Measurements from ENCODE around the gene PUS1.

DNA sequence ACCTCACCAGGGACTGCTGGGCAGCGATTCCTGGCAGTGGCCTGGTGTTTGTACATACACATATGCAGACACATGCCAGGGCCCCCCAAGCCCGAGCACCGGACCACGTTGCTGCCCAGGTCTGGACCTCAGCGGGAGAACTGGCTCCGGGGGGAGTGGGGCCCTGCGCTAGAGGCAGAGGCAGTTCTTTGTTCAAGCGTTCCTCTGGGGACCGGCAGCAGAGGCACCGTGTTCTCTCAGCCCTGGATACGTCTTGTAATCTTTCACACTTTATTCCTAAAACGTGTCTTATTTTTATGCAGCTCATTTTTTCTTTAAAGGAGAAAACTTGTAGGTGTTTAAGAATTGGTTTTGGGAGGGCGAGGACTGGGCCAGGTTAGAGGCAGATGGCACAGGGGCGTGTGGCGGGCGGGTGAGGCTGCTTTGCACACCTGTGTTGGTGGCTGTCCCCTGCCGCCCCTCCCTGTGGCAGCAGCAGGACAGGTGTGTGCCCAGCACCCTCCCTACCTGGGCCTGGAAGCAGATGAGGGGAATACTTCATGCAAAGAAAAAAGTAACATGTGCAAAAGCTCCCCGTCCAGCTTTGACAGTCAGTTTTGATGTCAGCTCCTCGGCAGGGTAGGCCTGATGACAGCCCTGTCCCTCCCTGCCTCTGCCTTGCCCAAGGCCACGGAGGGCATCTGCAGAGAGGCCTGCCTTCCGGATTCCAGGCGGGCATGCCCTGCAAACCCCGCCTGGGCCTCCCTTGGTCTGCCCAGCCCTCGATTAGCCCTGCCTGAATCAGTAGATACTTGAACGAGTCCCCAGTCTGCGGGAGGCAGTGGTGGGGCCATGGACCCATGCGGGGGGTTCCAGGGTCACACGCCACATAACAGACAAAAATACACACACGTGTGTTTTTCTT, 7.0 kb upstream of the PUS1 start:
- no peak for TF ChIP-seq EZH2 (IDR thresholded peaks at IDR 0.05; ENCODE audit: borderline replicate concordance, low read depth, low read length, severe bottlenecking)
- TF ChIP-seq, protein P1, sequence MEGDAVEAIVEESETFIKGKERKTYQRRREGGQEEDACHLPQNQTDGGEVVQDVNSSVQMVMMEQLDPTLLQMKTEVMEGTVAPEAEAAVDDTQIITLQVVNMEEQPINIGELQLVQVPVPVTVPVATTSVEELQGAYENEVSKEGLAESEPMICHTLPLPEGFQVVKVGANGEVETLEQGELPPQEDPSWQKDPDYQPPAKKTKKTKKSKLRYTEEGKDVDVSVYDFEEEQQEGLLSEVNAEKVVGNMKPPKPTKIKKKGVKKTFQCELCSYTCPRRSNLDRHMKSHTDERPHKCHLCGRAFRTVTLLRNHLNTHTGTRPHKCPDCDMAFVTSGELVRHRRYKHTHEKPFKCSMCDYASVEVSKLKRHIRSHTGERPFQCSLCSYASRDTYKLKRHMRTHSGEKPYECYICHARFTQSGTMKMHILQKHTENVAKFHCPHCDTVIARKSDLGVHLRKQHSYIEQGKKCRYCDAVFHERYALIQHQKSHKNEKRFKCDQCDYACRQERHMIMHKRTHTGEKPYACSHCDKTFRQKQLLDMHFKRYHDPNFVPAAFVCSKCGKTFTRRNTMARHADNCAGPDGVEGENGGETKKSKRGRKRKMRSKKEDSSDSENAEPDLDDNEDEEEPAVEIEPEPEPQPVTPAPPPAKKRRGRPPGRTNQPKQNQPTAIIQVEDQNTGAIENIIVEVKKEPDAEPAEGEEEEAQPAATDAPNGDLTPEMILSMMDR (IDR thresholded peaks at IDR 0.05; ENCODE audit: borderline replicate concordance, extremely low read depth, low read length, poor library complexity, severe bottlenecking) = no peak
